ENCODE results near the gene TXK.

DNA sequence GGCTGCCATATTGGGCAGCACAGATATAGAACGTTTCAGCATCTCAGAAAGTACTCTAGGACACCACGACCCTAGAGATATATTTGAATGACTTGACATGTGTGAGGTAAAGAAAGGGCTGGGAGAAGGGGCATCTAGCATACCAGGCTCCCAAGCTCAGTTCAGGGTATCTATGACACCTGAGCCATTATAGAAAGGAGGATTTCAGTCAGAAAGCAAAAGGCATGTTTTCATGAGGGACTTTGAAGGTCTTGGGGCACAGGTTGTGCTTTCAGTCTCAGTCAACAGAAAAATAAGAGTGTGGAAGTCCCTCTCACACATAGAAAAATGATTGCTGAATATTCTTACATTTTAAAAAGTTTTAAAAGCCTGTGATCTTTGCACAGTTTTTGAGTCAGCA lies 65.9 kb downstream of the TXK start:
- TF ChIP-seq CTCF (IDR thresholded peaks at IDR 0.05) (no peak), POLR2A (IDR thresholded peaks at IDR 0.05) (no peak)
